Prostate gland (tissue), 2 donors: ENCODE results near the gene TELO2.

ENCODE experiments used
- CTCF ChIP-seq, 4 experiments: fragments of 200-600 bp in 2 of 4; fragments of 450-650 bp in 2 of 4; sonication (generic) in 2 of 4; IDR thresholded peaks; 1 replicate in 3 of 4; 2 replicates in 1 of 4; pipeline ENCODE4 v1.5.1; 2016 to 2019; ENCODE audit warnings: antibody characterized with exemption in 4 of 4, mild to moderate bottlenecking in 2 of 4, moderate library complexity in 2 of 4
- POLR2AphosphoS5 ChIP-seq: sonication (generic); formaldehyde crosslinking; IDR thresholded peaks from one replicate; pipeline ENCODE4 v1.6.1; 2017; ENCODE audit warnings: antibody characterized with exemption

GRCh38 chr16:1447965-1448364 is 45.2 kb upstream of the TELO2 start:
- TF ChIP-seq CTCF (IDR thresholded peaks at IDR 0.05) (no peak), POLR2AphosphoS5 (no peak)
